Activated CD8-positive, alpha-beta T cell treated with anti-CD3 and anti-CD28 coated beads, Interleukin-2, amount 10 ng/mL, durations not matched to agents 7 days and 5 days (primary cell): ENCODE data around the gene CRTC1. TPM values are rescaled to one million over a fixed set of nuclear protein-coding genes. Genes with fewer than 3 reads are reported as not detected.
"Not testable (repeated sequence)": the region's sequence is repeated elsewhere in the genome, so short reads cannot be mapped to it uniquely, and the experiment has no call there.

Source experiments
- ATAC-seq: fragments of 150-1000 bp; cut with Tn5 transposase; one replicate; pipeline ENCODE4 v1.10.0; 2021; ENCODE audit warnings: moderate library complexity
- CTCF ChIA-PET: fragments of 350-600 bp; sonication (Branson Sonifier 250); formaldehyde crosslinking; loops from one replicate; lab custom pipeline; 2021; ENCODE audit warnings: antibody characterized with exemption; lab: Charles Lee
- POLR2A ChIA-PET: fragments of 350-600 bp; sonication (Branson Sonifier 250); formaldehyde crosslinking; loops from one replicate; lab custom pipeline; 2021; ENCODE audit warnings: antibody characterized with exemption; lab: Charles Lee
- DNase-seq: peaks from one replicate; pipeline ENCODE4 v3.0.0-alpha.2; 2020
- H3K27ac Mint-ChIP-seq: one replicate; pipeline ENCODE4 v1.8.0; 2021; ENCODE audit warnings: mild to moderate bottlenecking, mixed read lengths
- H3K27me3 Mint-ChIP-seq: one replicate; pipeline ENCODE4 v1.8.0; 2021; ENCODE audit warnings: low read depth, mixed read lengths
- H3K36me3 Mint-ChIP-seq: one replicate; pipeline ENCODE4 v1.8.0; 2021; ENCODE audit warnings: low read depth, mixed read lengths
- H3K4me1 Mint-ChIP-seq: one replicate; pipeline ENCODE4 v1.8.0; 2021; ENCODE audit warnings: low read depth, mixed read lengths
- H3K4me3 Mint-ChIP-seq: one replicate; pipeline ENCODE4 v1.8.0; 2021; ENCODE audit warnings: mild to moderate bottlenecking, mixed read lengths
- H3K9me3 Mint-ChIP-seq: one replicate; pipeline ENCODE4 v1.8.0; 2022; ENCODE audit warnings: mixed read lengths; ENCODE audit not compliant: insufficient read depth
- total RNA-seq, 2 experiments: library from RNA; stranded (reverse); gene quantifications; one replicate each; pipeline ENCODE4 v1.2.3, GENCODE V29; 2021

Gene CRTC1
- total RNA-seq, 2 experiments from 2014 or later: 7.0 to 8.0 TPM

DNA sequence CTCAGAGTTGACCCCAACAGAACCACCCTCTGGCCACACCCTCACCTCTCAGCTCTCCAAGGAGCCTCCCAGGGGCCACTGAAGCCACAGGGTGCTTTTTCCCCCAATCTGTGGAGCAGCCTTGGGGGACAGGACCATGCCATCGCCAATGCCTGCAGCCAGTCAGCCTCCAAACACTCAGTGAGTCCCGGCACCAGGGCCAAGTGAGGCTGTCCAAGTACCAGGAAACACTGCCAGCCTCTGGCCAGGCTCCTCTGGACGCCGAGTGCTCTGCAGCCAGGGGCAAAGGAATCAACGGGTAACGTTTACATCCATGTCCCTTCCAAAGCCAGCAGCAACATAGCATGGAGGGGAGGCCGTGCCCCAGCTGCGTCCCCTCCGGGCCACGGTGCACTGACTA is 117.2 kb downstream of the CRTC1 start:
- Mint-ChIP-seq H3K4me1 (no peaks in the 10 kb centered on the region), H3K9me3 (no peaks in the 10 kb centered on the region), H3K36me3 (no peaks in the 10 kb centered on the region), H3K4me3 (no peak overlapping the region), H3K27me3 (peaks cover 9% of the 10 kb centered on the region), H3K27ac (no peak overlapping the region)
- ChIA-PET CTCF (no interaction called here), POLR2A (no interaction called here)
- ATAC-seq: no peak
- no peak for DNase-seq

DNA sequence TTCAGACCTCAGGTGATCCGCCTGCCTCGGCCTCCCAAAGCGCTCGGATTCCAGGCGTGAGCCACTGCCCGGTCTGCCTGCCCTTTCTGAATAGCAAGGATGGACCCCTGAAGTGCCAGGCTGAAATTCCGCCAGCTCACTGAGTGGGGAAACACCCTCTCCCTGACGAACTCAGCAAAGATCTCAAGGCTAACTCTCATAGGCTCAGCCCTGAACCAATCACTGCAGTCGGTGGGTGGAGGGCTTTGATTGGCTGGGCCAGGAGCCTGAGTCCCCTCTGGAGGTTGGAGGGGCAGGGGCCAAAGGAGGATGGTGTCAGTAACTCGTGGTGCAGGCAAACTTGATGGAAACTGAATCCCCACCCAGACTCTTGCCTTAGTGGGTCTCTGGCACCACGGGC is 118.9 kb downstream of the CRTC1 start:
- Mint-ChIP-seq H3K36me3 (no peaks in the 10 kb centered on the region), H3K4me1 (no peaks in the 10 kb centered on the region), H3K27ac (no peak overlapping the region), H3K27me3 (peaks cover 2% of the 10 kb centered on the region), H3K9me3 (no peaks in the 10 kb centered on the region), H3K4me3 (no peak overlapping the region)
- ChIA-PET CTCF (no interaction called here), POLR2A (no interaction called here)
- no peak for DNase-seq
- no peak for ATAC-seq

DNA sequence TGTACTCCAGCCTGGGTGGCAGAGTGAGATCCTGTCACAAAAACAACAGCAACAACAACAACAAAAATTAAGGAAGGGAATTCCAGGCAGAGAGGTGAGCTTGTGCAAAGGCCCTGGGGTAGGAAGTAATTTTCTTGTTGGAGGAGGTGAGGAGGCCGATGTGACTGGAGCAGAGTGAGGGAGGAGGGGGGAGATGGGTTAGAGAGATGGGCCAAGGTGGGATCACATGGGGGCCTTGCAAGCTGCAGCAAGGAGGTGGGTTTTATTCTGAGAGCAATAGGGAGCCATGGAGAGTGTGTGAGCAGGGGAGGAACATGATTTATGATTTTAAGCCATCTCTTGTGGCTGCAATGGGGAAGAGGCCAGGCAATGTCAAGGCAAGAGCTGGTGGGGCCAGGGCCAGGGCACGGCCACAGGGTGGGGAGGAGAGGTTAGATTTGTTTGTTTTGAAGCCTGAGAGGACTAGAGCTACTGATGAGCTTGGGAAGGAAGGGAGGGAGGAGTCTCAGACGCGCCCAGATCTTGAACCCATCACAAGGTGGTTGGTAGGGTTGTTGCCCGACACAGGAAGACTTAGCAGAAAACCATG is 120.2 kb downstream of the CRTC1 start:
- POLR2A ChIA-PET: no interaction called here
- CTCF ChIA-PET: no interaction called here
- Mint-ChIP-seq H3K9me3 (no peaks in the 10 kb centered on the region), H3K27me3 (no peaks in the 10 kb centered on the region), H3K4me3 (no peak overlapping the region), H3K4me1 (no peaks in the 10 kb centered on the region), H3K36me3 (no peaks in the 10 kb centered on the region), H3K27ac (no peak overlapping the region)
- DNase-seq (no peak), ATAC-seq (no peak)

DNA sequence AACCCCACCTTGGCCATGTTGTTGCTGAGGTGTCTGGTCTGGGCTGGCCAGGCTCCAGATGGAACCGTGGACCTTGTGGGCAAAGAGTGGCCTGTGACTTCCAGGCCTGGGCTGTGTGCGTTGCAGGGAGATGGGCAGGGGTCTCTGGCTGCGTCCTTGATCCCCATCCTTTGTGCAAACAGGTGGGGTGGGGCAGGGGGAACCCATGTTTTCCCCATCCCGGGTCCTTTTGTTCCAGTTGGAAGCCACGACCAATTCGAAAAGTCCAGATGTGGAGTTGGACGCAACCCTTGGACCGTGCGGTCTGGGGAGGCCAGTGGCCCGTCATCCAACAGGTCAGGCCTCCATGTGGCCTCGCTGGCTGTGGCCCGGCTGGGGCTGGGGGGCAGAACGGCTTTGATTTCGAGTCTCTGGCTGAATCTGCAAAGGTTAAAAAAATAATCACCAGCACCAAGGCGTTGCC is 120.7 kb downstream of the CRTC1 start:
- H3K4me1 Mint-ChIP-seq: peaks cover 2% of the 10 kb centered on the region

DNA sequence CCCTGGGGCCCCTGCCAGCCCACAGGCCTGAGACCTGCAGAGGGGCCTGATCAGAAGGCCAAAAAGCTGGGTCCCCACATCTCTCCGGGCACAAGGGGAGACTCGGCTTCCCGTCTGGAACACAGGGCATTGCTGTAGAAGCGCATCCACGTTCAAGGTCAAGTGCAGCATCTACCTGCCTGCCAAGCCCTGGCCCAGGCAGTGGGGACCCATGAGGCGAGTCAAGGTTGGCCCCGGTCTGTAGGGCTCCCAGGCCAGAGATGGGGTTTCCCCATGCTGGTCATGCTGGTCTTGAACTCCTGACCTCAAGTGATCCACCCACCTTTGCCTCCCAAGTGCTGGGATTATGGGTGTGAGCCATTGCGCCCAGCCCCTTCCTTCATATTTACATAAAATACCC is 121.2 kb downstream of the CRTC1 start:
- Mint-ChIP-seq H3K4me3 (no peak overlapping the region), H3K27me3 (peaks cover 3% of the 10 kb centered on the region), H3K27ac (no peak overlapping the region), H3K9me3 (no peaks in the 10 kb centered on the region), H3K4me1 (peaks cover 4% of the 10 kb centered on the region), H3K36me3 (no peaks in the 10 kb centered on the region)
- ATAC-seq (no peak), DNase-seq (no peak)
- POLR2A ChIA-PET: no interaction called here
- CTCF ChIA-PET: no interaction called here

More for the DNA sequence above, 120.7 kb downstream of the CRTC1 start:
- no peaks in the 10 kb centered on the region for H3K9me3 Mint-ChIP-seq
- no peaks in the 10 kb centered on the region for H3K27me3 Mint-ChIP-seq
- no peak for ATAC-seq
- no peaks in the 10 kb centered on the region for H3K36me3 Mint-ChIP-seq
- CTCF ChIA-PET: no interaction called here
- no peak for DNase-seq
- POLR2A ChIA-PET: no interaction called here
- H3K4me3 Mint-ChIP-seq: no peak overlapping the region
- no peak overlapping the region for H3K27ac Mint-ChIP-seq

DNA sequence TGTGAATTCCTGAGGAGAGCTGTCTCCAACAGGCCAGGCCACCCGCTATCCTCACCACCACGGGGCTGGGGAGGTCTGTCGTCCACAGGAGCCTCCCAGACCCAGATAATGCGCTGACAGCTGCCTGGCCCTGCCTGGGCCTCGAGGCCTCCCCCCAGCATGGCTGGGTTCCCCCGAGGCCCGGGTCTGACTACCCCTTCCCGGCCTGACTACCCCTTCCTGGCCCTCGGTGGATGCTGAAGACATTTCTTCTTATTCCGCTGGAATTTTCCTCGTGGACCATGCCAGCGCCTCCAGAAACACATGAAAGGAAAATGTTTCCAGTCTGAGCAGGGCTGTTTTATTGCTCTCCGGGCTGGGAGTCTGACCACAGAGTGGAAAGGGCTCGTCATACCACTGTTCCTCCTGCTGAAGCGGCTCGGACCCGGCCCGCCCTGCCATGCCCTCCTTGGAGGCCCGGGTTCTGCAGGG is 124.4 kb downstream of the CRTC1 start:
- no peak overlapping the region for H3K4me3 Mint-ChIP-seq
- H3K9me3 Mint-ChIP-seq: no peaks in the 10 kb centered on the region
- POLR2A ChIA-PET: no interaction called here
- H3K27me3 Mint-ChIP-seq: peaks cover 3% of the 10 kb centered on the region
- no peak for ATAC-seq
- CTCF ChIA-PET: no interaction called here
- no peaks in the 10 kb centered on the region for H3K36me3 Mint-ChIP-seq
- DNase-seq: no peak
- no peak overlapping the region for H3K27ac Mint-ChIP-seq
- peaks cover 4% of the 10 kb centered on the region for H3K4me1 Mint-ChIP-seq

DNA sequence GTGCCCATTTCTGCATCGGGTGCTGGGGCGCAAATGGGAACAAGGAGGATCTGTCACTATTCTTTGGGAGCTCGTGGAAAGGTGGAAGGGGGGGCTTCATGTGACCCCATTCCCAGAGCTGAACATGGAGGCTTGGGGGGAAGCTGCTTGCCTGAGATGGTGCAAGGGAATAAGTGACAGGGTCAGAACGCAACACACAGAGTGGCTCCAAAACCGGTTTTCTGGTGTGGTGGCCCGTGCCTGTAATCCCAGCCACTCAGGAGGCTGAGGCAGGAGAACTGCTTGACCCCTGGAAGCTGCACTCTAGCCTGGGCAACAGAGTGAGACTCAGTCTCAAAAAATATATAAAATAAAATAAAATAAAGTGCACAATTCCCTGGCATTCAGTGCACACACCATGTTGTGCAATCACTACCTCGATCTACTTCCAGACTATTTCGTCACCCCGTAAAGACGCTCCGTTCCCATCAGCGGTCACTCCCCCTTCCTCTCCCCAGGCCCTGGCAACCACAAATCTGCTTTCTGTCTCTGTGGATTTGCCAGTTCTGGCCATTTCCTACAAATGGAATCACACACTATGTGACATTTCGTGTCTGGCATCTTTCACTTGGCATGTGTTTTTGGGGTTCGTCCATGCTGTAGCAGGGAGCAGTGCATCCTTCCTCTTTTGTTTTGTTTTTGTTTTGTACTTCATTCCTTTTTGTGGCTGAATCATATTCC is 125.8 kb downstream of the CRTC1 start:
- peaks cover 3% of the 10 kb centered on the region for H3K27me3 Mint-ChIP-seq
- peaks cover 4% of the 10 kb centered on the region for H3K4me1 Mint-ChIP-seq
- H3K27ac Mint-ChIP-seq: no peak overlapping the region
- ChIA-PET CTCF (no interaction called here), POLR2A (no interaction called here)
- H3K9me3 Mint-ChIP-seq: no peaks in the 10 kb centered on the region
- no peaks in the 10 kb centered on the region for H3K36me3 Mint-ChIP-seq
- H3K4me3 Mint-ChIP-seq: no peak overlapping the region
- DNase-seq (no peak), ATAC-seq (no peak)

DNA sequence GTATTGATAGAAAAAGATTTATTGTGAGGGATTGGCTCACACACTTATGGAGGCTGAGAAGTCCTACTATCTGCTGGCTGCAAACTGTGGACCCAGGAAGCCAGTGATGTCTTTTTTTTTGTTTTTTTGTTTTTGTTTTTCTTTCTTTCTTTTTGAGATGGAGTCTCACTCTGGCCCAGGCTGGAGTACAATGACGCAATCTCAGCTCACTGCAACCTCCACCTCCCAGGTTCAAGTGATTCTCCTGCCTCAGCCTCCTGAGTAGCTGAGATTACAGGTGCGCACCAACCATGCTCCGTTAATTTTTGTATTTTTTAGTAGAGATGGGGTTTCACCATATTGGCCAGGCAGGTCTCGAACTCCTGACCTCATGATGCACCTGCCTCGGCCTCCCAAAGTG is 128.2 kb downstream of the CRTC1 start:
- H3K9me3 Mint-ChIP-seq, DNase-seq, H3K27ac Mint-ChIP-seq, CTCF ChIA-PET, H3K4me3 Mint-ChIP-seq, ATAC-seq, POLR2A ChIA-PET, H3K27me3 Mint-ChIP-seq, H3K36me3 Mint-ChIP-seq, H3K4me1 Mint-ChIP-seq: not testable (repeated sequence)

DNA sequence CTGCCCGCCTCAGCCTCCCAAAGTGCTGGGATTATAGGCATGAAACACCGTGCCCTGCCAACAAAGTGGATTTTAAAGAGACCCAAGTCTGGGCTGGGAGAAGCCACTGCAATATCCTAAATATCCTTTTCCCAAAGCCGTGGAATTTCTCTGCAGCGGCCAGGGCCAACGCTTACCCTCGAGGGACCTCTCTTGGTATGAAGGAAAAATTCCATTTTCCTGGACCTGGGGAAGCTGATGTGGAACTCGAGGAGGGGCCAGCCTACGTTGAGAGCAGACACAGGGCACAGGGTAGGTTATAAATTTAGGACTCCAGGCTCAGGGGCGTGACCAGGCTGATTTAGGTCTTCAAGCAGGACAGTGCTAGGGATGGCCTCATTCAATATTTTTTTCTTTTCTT is 130.6 kb downstream of the CRTC1 start:
- ATAC-seq (no peak), DNase-seq (no peak)
- ChIA-PET POLR2A (no interaction called here), CTCF (no interaction called here)
- peaks cover 3% of the 10 kb centered on the region for H3K27me3 Mint-ChIP-seq
- no peaks in the 10 kb centered on the region for H3K36me3 Mint-ChIP-seq
- no peak overlapping the region for H3K4me3 Mint-ChIP-seq
- H3K27ac Mint-ChIP-seq: no peak overlapping the region
- no peaks in the 10 kb centered on the region for H3K9me3 Mint-ChIP-seq
- peaks cover 3% of the 10 kb centered on the region for H3K4me1 Mint-ChIP-seq

DNA sequence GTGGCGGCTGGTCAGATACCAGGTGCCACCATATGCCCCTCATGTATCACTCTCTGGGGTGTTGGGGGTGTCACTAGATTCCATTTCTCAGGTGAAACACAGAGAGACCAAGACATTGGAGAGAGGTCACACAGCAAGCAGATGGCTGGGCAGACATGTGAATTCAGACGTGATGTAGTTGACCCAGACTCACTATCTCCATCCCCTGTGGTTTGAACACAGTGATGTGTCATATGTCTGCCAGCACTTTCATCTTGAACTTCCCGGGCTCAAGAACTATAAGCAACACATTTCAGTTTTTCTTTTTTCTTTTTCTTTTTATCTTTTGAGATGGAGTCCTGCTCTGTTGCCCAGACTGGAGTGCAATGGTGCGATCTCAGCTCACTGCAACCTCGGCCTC is 132.2 kb downstream of the CRTC1 start:
- no peaks in the 10 kb centered on the region for H3K36me3 Mint-ChIP-seq
- H3K9me3 Mint-ChIP-seq: no peaks in the 10 kb centered on the region
- POLR2A ChIA-PET: no interaction called here
- no peak overlapping the region for H3K4me3 Mint-ChIP-seq
- no peak overlapping the region for H3K27ac Mint-ChIP-seq
- CTCF ChIA-PET: no interaction called here
- DNase-seq (no peak), ATAC-seq (no peak)
- H3K4me1 Mint-ChIP-seq: no peaks in the 10 kb centered on the region
- H3K27me3 Mint-ChIP-seq: no peaks in the 10 kb centered on the region

DNA sequence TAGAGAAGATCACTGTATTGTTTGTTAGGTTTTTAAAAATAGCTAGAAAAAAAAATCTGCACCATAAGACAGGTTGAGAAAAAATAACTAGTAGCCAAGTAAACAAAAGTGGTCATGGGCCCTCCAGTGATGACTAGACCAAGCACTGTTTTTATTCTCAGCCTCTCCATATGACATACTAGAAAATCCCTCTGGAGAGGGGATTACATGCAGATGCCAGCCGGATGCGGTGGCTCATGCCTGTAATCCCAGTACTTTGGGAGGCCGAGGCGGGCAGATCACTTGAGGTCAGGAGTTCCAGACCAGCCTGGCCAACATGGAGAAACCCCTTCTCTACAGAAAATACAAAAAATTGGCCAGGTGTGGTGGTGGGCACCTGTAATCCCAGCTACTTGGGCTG is 133.2 kb downstream of the CRTC1 start:
- ATAC-seq, CTCF ChIA-PET, H3K36me3 Mint-ChIP-seq, H3K27me3 Mint-ChIP-seq, POLR2A ChIA-PET, H3K27ac Mint-ChIP-seq, H3K9me3 Mint-ChIP-seq, DNase-seq, H3K4me1 Mint-ChIP-seq, H3K4me3 Mint-ChIP-seq: not testable (repeated sequence)

DNA sequence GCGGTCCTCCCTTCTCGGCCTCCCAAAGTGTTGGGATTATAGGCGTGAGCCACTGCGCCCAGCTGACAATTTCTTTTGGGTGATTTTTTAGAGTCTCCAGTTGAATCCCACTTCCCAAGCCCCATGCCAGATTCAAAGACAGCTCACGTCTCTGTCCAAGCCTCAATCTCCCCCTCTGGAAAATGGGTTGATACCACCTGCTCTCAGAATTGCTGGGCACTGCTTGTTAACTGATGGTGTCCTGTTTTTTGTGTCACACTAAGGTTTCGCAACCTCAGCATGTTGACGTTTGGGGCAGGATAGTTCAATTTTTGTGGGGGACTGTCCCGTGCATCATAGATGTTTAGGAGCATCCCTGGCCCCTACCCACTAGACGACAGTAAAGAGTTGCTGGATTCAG is 134.1 kb downstream of the CRTC1 start:
- DNase-seq: no peak
- CTCF ChIA-PET: no interaction called here
- H3K27me3 Mint-ChIP-seq: no peaks in the 10 kb centered on the region
- ATAC-seq: no peak
- H3K4me1 Mint-ChIP-seq: no peaks in the 10 kb centered on the region
- no peaks in the 10 kb centered on the region for H3K36me3 Mint-ChIP-seq
- H3K27ac Mint-ChIP-seq: no peak overlapping the region
- H3K4me3 Mint-ChIP-seq: no peak overlapping the region
- POLR2A ChIA-PET: interaction anchor here (0.5 kb wide), 1 partner anchor 53 kb away, joined by 3 read pairs; no protein-coding TSS in a partner anchor
- H3K9me3 Mint-ChIP-seq: no peaks in the 10 kb centered on the region
